Neural crest cell (in vitro differentiated cells): ENCODE data around the gene C10orf105. TPM values are rescaled to one million over a fixed set of nuclear protein-coding genes. Genes with fewer than 3 reads are reported as not detected.

ENCODE experiments used
- DNase-seq: peaks from one replicate; pipeline ENCODE4 v3.0.0; 2021; ENCODE audit warnings: low read depth, mixed read lengths, low spot score
- H3K27ac Mint-ChIP-seq: one replicate; pipeline ENCODE4 v1.8.0; 2021; ENCODE audit warnings: mild to moderate bottlenecking, mixed read lengths; ENCODE audit not compliant: unreplicated experiment
- H3K27me3 Mint-ChIP-seq: 2 replicates; pipeline ENCODE4 v1.8.0; 2021; ENCODE audit warnings: low read depth, mild to moderate bottlenecking, mixed read lengths
- H3K36me3 Mint-ChIP-seq: 2 replicates; pipeline ENCODE4 v1.8.0; 2021; ENCODE audit warnings: low read depth, mild to moderate bottlenecking, mixed read lengths
- H3K4me1 Mint-ChIP-seq: 2 replicates; pipeline ENCODE4 v1.8.0; 2021; ENCODE audit warnings: mixed read lengths
- H3K4me3 Mint-ChIP-seq: one replicate; pipeline ENCODE4 v1.8.0; 2021; ENCODE audit warnings: mild to moderate bottlenecking, mixed read lengths
- H3K9me3 Mint-ChIP-seq: 2 replicates; pipeline ENCODE4 v1.8.0; 2021; ENCODE audit warnings: mixed read lengths
- CTCF ChIP-seq: fragments of 200-600 bp; sonication (generic); conservative IDR thresholded peaks from 2 replicates; pipeline ENCODE4 v1.5.0; 2021; ENCODE audit warnings: antibody characterized with exemption, mild to moderate bottlenecking
- total RNA-seq: library from RNA; stranded (reverse); gene quantifications from 2 replicates; pipeline ENCODE4 v1.2.1, GENCODE V29; 2021

The C10orf105 gene
- total RNA-seq, 1 donor from 2014 or later: 0.12 TPM

- peaks cover 4% of the 10 kb centered on the region for H3K27me3 Mint-ChIP-seq
- no peaks in the 10 kb centered on the region for H3K36me3 Mint-ChIP-seq
- no peaks in the 10 kb centered on the region for H3K9me3 Mint-ChIP-seq
- H3K4me1 Mint-ChIP-seq: peaks cover 3% of the 10 kb centered on the region
- H3K4me3 Mint-ChIP-seq: no peak overlapping the region
- no peak for DNase-seq
- no peak overlapping the region for H3K27ac Mint-ChIP-seq
- no peak for TF ChIP-seq CTCF
These were observed 16.0 kb downstream of the C10orf105 start for GRCh38 chr10:71703577-71703976.

- Mint-ChIP-seq H3K9me3 (no peaks in the 10 kb centered on the region), H3K27ac (no peak overlapping the region), H3K4me3 (no peak overlapping the region), H3K4me1 (no peaks in the 10 kb centered on the region), H3K27me3 (peaks cover 4% of the 10 kb centered on the region), H3K36me3 (no peaks in the 10 kb centered on the region)
- TF ChIP-seq CTCF: no peak
- no peak for DNase-seq
These were observed 18.0 kb downstream of the C10orf105 start for GRCh38 chr10:71701496-71702132.

- Mint-ChIP-seq H3K4me3 (no peak overlapping the region), H3K36me3 (no peaks in the 10 kb centered on the region), H3K27ac (no peak overlapping the region), H3K4me1 (no peaks in the 10 kb centered on the region), H3K9me3 (no peaks in the 10 kb centered on the region), H3K27me3 (peaks cover 4% of the 10 kb centered on the region)
- DNase-seq: no peak
- no peak for TF ChIP-seq CTCF
These were observed 18.7 kb downstream of the C10orf105 start for GRCh38 chr10:71700731-71701368.

- no peaks in the 10 kb centered on the region for H3K36me3 Mint-ChIP-seq
These were observed 20.8 kb downstream of the C10orf105 start for GRCh38 chr10:71698737-71699136.

GRCh38 chr10:71697938-71698709 is 21.5 kb downstream of the C10orf105 start:
- Mint-ChIP-seq H3K36me3 (no peaks in the 10 kb centered on the region), H3K4me1 (no peaks in the 10 kb centered on the region), H3K4me3 (no peak overlapping the region), H3K27me3 (peaks cover 4% of the 10 kb centered on the region), H3K9me3 (no peaks in the 10 kb centered on the region), H3K27ac (no peak overlapping the region)
- TF ChIP-seq CTCF: no peak
- no peak for DNase-seq

More at GRCh38 chr10:71698737-71699136, 20.8 kb downstream of the C10orf105 start:
- Mint-ChIP-seq H3K27ac (no peak overlapping the region), H3K27me3 (peaks cover 4% of the 10 kb centered on the region), H3K4me1 (no peaks in the 10 kb centered on the region), H3K9me3 (no peaks in the 10 kb centered on the region), H3K4me3 (no peak overlapping the region)
- DNase-seq: no peak
- TF ChIP-seq CTCF: no peak
